K562 (cell line): ENCODE data around the gene TMEM19. TPM values are rescaled to one million over a fixed set of nuclear protein-coding genes. Genes with fewer than 3 reads are reported as not detected.

Experiments used
- ARNT ChIP-seq, 2 experiments: fragments of 450-650 bp; IDR thresholded peaks; 2 replicates each; pipeline ENCODE4 v1.6.1; 2016; ENCODE audit warnings: mild to moderate bottlenecking in 1 of 2
- C11orf30 ChIP-seq: fragments of 450-650 bp; IDR thresholded peaks from 2 replicates; pipeline ENCODE4 v1.6.1; 2016; ENCODE audit warnings: low read depth, mild to moderate bottlenecking
- ESRRB ChIP-seq: fragments of 250-450 bp; sonication (Bioruptor Pico); IDR thresholded peaks from 2 replicates; pipeline ENCODE4 v1.5.0; 2020; ENCODE audit warnings: mild to moderate bottlenecking, moderate library complexity, borderline replicate concordance
- RBM14 ChIP-seq: fragments of 200-400 bp; formaldehyde crosslinking; IDR thresholded peaks from 2 replicates; pipeline ENCODE4 v1.6.1; 2018; ENCODE audit warnings: low read depth, mild to moderate bottlenecking, low read length, moderate library complexity, borderline replicate concordance; ENCODE audit not compliant: insufficient read depth
- RUNX1 ChIP-seq: sonication (generic); IDR thresholded peaks from 2 replicates; pipeline ENCODE4 v1.6.1; 2016; ENCODE audit warnings: antibody characterized with exemption, low read depth
- SLC30A9 ChIP-seq: fragments of 250-450 bp; sonication (Bioruptor Pico); IDR thresholded peaks from 2 replicates; pipeline ENCODE4 v1.8.0; 2022; ENCODE audit warnings: mild to moderate bottlenecking, moderate library complexity
- SPI1 ChIP-seq: IDR thresholded peaks from 2 replicates; pipeline ENCODE4 v1.6.1; 2011; ENCODE audit warnings: low read depth, low read length, control low read depth, borderline replicate concordance
- SRF ChIP-seq, 2 experiments: fragments of 250-450, 450-650 bp in 1 of 2; sonication (Bioruptor Pico) in 1 of 2; sonication (generic) in 1 of 2; formaldehyde crosslinking; IDR thresholded peaks; 2 replicates each; pipeline versions ENCODE4 v1.5.0 to v1.5.1; 2020 to 2022; ENCODE audit warnings: mild to moderate bottlenecking in 1 of 2, missing genetic modification reagents in 1 of 2
- STAG1 ChIP-seq: sonication (generic); formaldehyde crosslinking; IDR thresholded peaks from 2 replicates; pipeline ENCODE4 v1.5.0; 2020; ENCODE audit warnings: missing genetic modification reagents, borderline replicate concordance
- ZNF146 ChIP-seq: IDR thresholded peaks from one replicate; pipeline ENCODE4 v1.6.1; 2018; ENCODE audit warnings: missing compliant biosample characterization; ENCODE audit not compliant: unreplicated experiment
- polyA plus RNA-seq, 8 experiments: library from polyadenylated mRNA; depleted of rRNA in 4 of 8; stranded (reverse) in 5 of 8; unstranded in 3 of 8; fragments of >200 nt; fragmentation: Nextera tagmentation in 2 of 8; fragmentation: Illumina TruSeq in 1 of 8; extraction: Ambion mirVana in 2 of 8; extraction: Trizol in 1 of 8; gene quantifications; 2 replicates each; pipeline versions ENCODE4 v1.2.1 to v1.2.3, GENCODE V29; 2011 to 2014; ENCODE audit warnings: inconsistent platforms in 1 of 8, missing spikeins in 1 of 8
- total RNA-seq, 7 experiments: library from RNA; depleted of rRNA in 6 of 7; stranded (reverse); fragments of >200 nt in 6 of 7; fragmentation: Illumina TruSeq in 2 of 7; extraction: Trizol in 2 of 7; gene quantifications; 2 replicates each; pipeline versions ENCODE4 v1.2.1 to v1.2.3, GENCODE V29; 2011 to 2021; ENCODE audit warnings: low replicate concordance in 1 of 7
- TF ChIP-seq, protein P1 (sequence below): fragments of 250-450 bp; sonication (Bioruptor Pico); IDR thresholded peaks from 2 replicates; pipeline ENCODE4 v1.4.0; 2020
- TF ChIP-seq, protein P2 (sequence below): fragments of 250-450 bp; sonication (Bioruptor Pico); IDR thresholded peaks from 2 replicates; pipeline ENCODE4 v1.5.1; 2021; ENCODE audit warnings: mild to moderate bottlenecking
- TF ChIP-seq, protein P3 (sequence below): sonication (generic); formaldehyde crosslinking; IDR thresholded peaks from 2 replicates; pipeline ENCODE4 v1.8.0; 2022; ENCODE audit warnings: mild to moderate bottlenecking, missing genetic modification reagents

The TMEM19 gene
- total and polyA plus RNA-seq, 9 of the 15 experiments (the other 6 are each of a cell fraction or from before 2014, with no cell fraction given), result 8.2 to 24.2 (median 17.2) TPM

DNA sequence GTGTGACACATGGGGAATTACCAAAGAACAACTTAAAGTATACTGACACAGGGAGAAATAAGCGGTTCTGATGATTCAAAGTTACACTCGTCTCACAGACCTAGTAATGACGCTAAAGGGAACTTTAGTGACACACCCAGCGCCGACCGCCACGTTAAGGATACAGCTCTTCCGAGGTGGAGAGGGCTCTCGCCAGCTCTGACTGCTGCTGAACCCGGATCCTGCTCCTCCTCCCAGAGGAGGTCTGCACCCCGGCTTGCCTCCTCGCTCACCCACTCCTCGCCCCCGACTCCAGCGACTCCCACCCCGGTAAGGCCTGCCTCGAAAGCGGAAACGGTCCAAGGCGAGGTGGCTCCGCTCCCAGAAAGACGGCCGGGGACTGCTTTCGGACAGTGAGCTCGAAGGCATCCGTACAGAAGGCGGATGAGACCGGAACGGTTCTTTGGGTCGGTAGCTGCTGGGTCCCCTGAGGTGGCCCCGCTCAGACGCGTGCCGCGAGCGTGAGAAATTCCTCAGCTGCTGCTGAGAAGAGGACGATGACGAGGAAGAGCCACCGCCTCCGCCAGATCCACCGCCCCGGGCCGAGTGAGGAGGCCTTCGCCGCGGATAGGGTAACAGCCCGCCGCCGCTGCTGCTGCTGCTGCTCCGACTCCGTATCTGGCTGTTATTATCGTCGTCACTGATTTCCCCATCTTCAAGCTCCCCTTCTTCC, 22.9 kb upstream of the TMEM19 start (continued):
- TF ChIP-seq, protein P1, sequence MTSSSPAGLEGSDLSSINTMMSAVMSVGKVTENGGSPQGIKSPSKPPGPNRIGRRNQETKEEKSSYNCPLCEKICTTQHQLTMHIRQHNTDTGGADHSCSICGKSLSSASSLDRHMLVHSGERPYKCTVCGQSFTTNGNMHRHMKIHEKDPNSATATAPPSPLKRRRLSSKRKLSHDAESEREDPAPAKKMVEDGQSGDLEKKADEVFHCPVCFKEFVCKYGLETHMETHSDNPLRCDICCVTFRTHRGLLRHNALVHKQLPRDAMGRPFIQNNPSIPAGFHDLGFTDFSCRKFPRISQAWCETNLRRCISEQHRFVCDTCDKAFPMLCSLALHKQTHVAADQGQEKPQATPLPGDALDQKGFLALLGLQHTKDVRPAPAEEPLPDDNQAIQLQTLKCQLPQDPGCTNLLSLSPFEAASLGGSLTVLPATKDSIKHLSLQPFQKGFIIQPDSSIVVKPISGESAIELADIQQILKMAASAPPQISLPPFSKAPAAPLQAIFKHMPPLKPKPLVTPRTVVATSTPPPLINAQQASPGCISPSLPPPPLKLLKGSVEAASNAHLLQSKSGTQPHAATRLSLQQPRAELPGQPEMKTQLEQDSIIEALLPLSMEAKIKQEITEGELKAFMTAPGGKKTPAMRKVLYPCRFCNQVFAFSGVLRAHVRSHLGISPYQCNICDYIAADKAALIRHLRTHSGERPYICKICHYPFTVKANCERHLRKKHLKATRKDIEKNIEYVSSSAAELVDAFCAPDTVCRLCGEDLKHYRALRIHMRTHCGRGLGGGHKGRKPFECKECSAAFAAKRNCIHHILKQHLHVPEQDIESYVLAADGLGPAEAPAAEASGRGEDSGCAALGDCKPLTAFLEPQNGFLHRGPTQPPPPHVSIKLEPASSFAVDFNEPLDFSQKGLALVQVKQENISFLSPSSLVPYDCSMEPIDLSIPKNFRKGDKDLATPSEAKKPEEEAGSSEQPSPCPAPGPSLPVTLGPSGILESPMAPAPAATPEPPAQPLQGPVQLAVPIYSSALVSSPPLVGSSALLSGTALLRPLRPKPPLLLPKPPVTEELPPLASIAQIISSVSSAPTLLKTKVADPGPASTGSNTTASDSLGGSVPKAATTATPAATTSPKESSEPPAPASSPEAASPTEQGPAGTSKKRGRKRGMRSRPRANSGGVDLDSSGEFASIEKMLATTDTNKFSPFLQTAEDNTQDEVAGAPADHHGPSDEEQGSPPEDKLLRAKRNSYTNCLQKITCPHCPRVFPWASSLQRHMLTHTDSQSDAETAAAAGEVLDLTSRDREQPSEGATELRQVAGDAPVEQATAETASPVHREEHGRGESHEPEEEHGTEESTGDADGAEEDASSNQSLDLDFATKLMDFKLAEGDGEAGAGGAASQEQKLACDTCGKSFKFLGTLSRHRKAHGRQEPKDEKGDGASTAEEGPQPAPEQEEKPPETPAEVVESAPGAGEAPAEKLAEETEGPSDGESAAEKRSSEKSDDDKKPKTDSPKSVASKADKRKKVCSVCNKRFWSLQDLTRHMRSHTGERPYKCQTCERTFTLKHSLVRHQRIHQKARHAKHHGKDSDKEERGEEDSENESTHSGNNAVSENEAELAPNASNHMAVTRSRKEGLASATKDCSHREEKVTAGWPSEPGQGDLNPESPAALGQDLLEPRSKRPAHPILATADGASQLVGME (CRISPR knock-in tag), result no peak
- TF ChIP-seq ZNF146 (CRISPR knock-in tag) (no peak), STAG1 (CRISPR knock-in tag) (no peak), SLC30A9 (CRISPR knock-in tag) (no peak), C11orf30 (no peak), RUNX1 (no peak), SPI1 (0 out of 2 replicates have a peak, but pooled peaks have one; percentile 22), ARNT (IDR thresholded peaks at IDR 0.05) (no peak), ESRRB (CRISPR knock-in tag) (no peak), RBM14 (0 out of 2 replicates have a peak, but pooled peaks have one; percentile 62), SRF (CRISPR knock-in tag; IDR thresholded peaks at IDR 0.05) (no peak)
- TF ChIP-seq, protein P2, sequence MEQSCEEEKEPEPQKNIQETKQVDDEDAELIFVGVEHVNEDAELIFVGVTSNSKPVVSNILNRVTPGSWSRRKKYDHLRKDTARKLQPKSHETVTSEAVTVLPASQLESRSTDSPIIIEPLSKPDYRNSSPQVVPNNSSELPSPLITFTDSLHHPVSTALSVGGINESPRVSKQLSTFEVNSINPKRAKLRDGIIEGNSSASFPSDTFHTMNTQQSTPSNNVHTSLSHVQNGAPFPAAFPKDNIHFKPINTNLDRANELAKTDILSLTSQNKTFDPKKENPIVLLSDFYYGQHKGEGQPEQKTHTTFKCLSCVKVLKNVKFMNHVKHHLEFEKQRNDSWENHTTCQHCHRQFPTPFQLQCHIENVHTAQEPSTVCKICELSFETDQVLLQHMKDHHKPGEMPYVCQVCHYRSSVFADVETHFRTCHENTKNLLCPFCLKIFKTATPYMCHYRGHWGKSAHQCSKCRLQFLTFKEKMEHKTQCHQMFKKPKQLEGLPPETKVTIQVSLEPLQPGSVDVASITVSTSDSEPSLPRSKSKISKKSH (CRISPR knock-in tag), result no peak
- TF ChIP-seq, protein P3, sequence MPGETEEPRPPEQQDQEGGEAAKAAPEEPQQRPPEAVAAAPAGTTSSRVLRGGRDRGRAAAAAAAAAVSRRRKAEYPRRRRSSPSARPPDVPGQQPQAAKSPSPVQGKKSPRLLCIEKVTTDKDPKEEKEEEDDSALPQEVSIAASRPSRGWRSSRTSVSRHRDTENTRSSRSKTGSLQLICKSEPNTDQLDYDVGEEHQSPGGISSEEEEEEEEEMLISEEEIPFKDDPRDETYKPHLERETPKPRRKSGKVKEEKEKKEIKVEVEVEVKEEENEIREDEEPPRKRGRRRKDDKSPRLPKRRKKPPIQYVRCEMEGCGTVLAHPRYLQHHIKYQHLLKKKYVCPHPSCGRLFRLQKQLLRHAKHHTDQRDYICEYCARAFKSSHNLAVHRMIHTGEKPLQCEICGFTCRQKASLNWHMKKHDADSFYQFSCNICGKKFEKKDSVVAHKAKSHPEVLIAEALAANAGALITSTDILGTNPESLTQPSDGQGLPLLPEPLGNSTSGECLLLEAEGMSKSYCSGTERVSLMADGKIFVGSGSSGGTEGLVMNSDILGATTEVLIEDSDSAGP (CRISPR knock-in tag), result no peak
